Measurements from ENCODE around the gene SHISA8. TPM values are rescaled to one million over a fixed set of nuclear protein-coding genes. Genes with fewer than 3 reads are reported as not detected.

Gene SHISA8
- total and polyA plus RNA-seq, 4 donors = not detected

DNA sequence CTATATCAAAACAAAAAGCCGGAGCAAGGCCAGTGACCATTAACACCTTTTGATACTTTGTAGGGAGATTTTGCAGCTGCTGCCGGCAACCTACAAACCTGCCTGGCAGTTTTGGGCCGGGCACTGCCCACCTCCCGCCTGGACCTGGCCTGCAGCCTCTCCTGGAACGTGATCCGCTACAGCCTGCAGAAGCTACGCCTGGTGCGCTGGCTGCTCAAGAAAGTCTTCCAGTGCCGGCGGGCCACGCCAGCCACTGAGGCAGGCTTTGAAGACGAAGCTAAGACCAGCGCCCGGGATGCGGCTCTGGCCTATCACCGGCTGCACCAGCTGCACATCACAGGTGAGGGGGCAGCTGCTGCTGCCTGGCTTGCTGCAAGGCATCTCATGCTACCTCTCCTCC is 34.2 kb downstream of the SHISA8 start (continued):
- TF ChIP-seq ZBTB33 (IDR thresholded peaks at IDR 0.05) (no peak), ATF3 (IDR thresholded peaks at IDR 0.05) (no peak), MAX (IDR thresholded peaks at IDR 0.05) (no peak)

- TF ChIP-seq RXRA (IDR thresholded peaks at IDR 0.05) (no peak), MAX (IDR thresholded peaks at IDR 0.05) (no peak), FOXA2 (IDR thresholded peaks at IDR 0.05) (no peak), HNF4G (IDR thresholded peaks at IDR 0.05) (no peak)
- peaks cover 0 to 5% (median 0%) of the 10 kb centered on the region in 4 donors for H3K4me1 ChIP-seq (ENCODE audit: control insufficient read depth in 4 of 4, insufficient read depth in 4 of 4, low read length in 3 of 4)
- no peaks in the 10 kb centered on the region for H3K9me3 ChIP-seq (ENCODE audit: control insufficient read depth in 4 of 4, low read length in 3 of 4)
- no peak overlapping the region for H3K9ac ChIP-seq (ENCODE audit: low read depth in 1 of 2, low read length in 2 of 2)
- H3K27me3 ChIP-seq (ENCODE audit: control insufficient read depth in 4 of 4, insufficient read depth in 4 of 4, low read length in 3 of 4) = no peaks in the 10 kb centered on the region
- DNase-seq (ENCODE audit: low spot score) = no peak
- H3K4me3 ChIP-seq (ENCODE audit: low read depth in 1 of 3, low read length in 3 of 3) = no peak overlapping the region
- H3K36me3 ChIP-seq (ENCODE audit: control insufficient read depth in 4 of 4, insufficient read depth in 3 of 4, low read depth in 1 of 4, low read length in 3 of 4) = peaks cover 11 to 79% (median 55%) of the 10 kb centered on the region in 4 donors
- no peak overlapping the region for H3K27ac ChIP-seq (ENCODE audit: low read depth in 1 of 2, low read length in 2 of 2)
Observed at GRCh38 chr22:41876675-41877074, 38.2 kb downstream of the SHISA8 start.

- DNase-seq (ENCODE audit: low spot score) = no peak
- Histone ChIP-seq H3K36me3 (ENCODE audit: control insufficient read depth in 4 of 4, insufficient read depth in 3 of 4, low read depth in 1 of 4, low read length in 3 of 4) (peaks cover 11 to 79% (median 53%) of the 10 kb centered on the region in 4 donors), H3K9ac (ENCODE audit: low read depth in 1 of 2, low read length in 2 of 2) (no peak overlapping the region), H3K4me3 (ENCODE audit: low read depth in 1 of 3, low read length in 3 of 3) (no peak overlapping the region), H3K27ac (ENCODE audit: low read depth in 1 of 2, low read length in 2 of 2) (no peak overlapping the region), H3K9me3 (ENCODE audit: control insufficient read depth in 4 of 4, low read length in 3 of 4) (no peaks in the 10 kb centered on the region), H3K27me3 (ENCODE audit: control insufficient read depth in 4 of 4, insufficient read depth in 4 of 4, low read length in 3 of 4) (no peaks in the 10 kb centered on the region), H3K4me1 (ENCODE audit: control insufficient read depth in 4 of 4, insufficient read depth in 4 of 4, low read length in 3 of 4) (peaks cover 0 to 5% (median 0%) of the 10 kb centered on the region in 4 donors)
- 80% methylated on average over 3 of the region's 3 CpGs for WGBS
- no peak for TF ChIP-seq REST (IDR thresholded peaks at IDR 0.05)
- TF ChIP-seq SP1 (IDR thresholded peaks at IDR 0.05) = no peak
- no peak for TF ChIP-seq YY1 (IDR thresholded peaks at IDR 0.05)
- TF ChIP-seq CTCF (IDR thresholded peaks at IDR 0.05; ENCODE audit: low read depth, low read length, missing input control) = no peak
- no peak for TF ChIP-seq JUND (IDR thresholded peaks at IDR 0.05)
- TF ChIP-seq MAX (IDR thresholded peaks at IDR 0.05) = no peak
- TF ChIP-seq RAD21 (IDR thresholded peaks at IDR 0.05) = no peak
- no peak for TF ChIP-seq HNF4G (IDR thresholded peaks at IDR 0.05)
- TF ChIP-seq FOXA2 (IDR thresholded peaks at IDR 0.05) = no peak
- no peak for TF ChIP-seq NR2F2 (IDR thresholded peaks at IDR 0.05)
- no peak for TF ChIP-seq FOXA1 (IDR thresholded peaks at IDR 0.05)
- no peak for TF ChIP-seq HNF4A (conservative IDR thresholded peaks at IDR 0.05)
- TF ChIP-seq GABPA (IDR thresholded peaks at IDR 0.05 in 1 of 2, conservative IDR thresholded peaks at IDR 0.05 in 1 of 2) = no peak
- no peak for TF ChIP-seq RXRA (IDR thresholded peaks at IDR 0.05)
Observed at GRCh38 chr22:41876275-41876674, 38.6 kb downstream of the SHISA8 start.
